Kidney (tissue), 14 donors: ENCODE results near the gene SORCS2. TPM values are rescaled to one million over a fixed set of nuclear protein-coding genes. Genes with fewer than 3 reads are reported as not detected.

Experiments
- DNase-seq, 5 donors: peaks; one replicate each; pipeline ENCODE4 v3.0.0-alpha.2; 2013 to 2020
- FAIRE-seq: peaks from 2 replicates; lab custom pipeline; 2012; peaks lifted over from hg19 to GRCh38; lab: Jason Lieb, UNC
- H3K27ac ChIP-seq, 2 donors: one replicate each; pipeline ENCODE4 v1.7.0; 2013; ENCODE audit warnings: low read depth in 2 of 2, low read length in 2 of 2, inconsistent platforms in 1 of 2
- H3K27me3 ChIP-seq: one replicate; pipeline ENCODE4 v1.7.1; 2013; ENCODE audit warnings: low read length, inconsistent platforms; ENCODE audit not compliant: control insufficient read depth, insufficient read depth
- H3K36me3 ChIP-seq, 3 donors: one replicate each; pipeline versions ENCODE4 v1.7.0 to v1.7.1; 2013; ENCODE audit warnings: low read length in 3 of 3, control low read depth in 1 of 3, inconsistent platforms in 1 of 3; ENCODE audit not compliant: insufficient read depth in 3 of 3, control insufficient read depth in 2 of 3
- H3K4me1 ChIP-seq, 3 donors: one replicate each; pipeline versions ENCODE4 v1.7.0 to v1.7.1; 2013; ENCODE audit warnings: low read length in 3 of 3, inconsistent platforms in 1 of 3, low read depth in 1 of 3; ENCODE audit not compliant: control insufficient read depth in 2 of 3, insufficient read depth in 2 of 3
- H3K4me3 ChIP-seq, 3 donors: one replicate each; pipeline versions ENCODE4 v1.7.0 to v1.8.1; 2013; ENCODE audit warnings: low read length in 3 of 3, control low read depth in 1 of 3, inconsistent platforms in 1 of 3
- H3K9ac ChIP-seq, 3 donors: one replicate each; pipeline versions ENCODE4 v1.7.0 to v1.7.1; 2013; ENCODE audit warnings: low read length in 3 of 3, control low read depth in 1 of 3, inconsistent platforms in 1 of 3
- H3K9me3 ChIP-seq, 3 donors: one replicate each; pipeline versions ENCODE4 v1.7.0 to v1.7.1; 2013; ENCODE audit warnings: low read length in 3 of 3, control low read depth in 1 of 3, inconsistent platforms in 1 of 3; ENCODE audit not compliant: control insufficient read depth in 2 of 3, insufficient read depth in 1 of 3
- intact Hi-C: fragments of 100-400 bp; cut with DNase I; formaldehyde crosslinking; loops from one replicate; pipeline ENCODE4 v1.11.1; 2022
- polyA plus RNA-seq: library from polyadenylated mRNA; stranded (reverse); fragments of 350-450 nt; fragmentation: Illumina TruSeq; extraction: RNeasy Lipid Tissue Mini Kit (QIAGEN cat#74804); gene quantifications from one replicate; pipeline ENCODE4 v1.2.3, GENCODE V29; 2014; ENCODE audit warnings: low read depth, low replicate concordance; ENCODE audit not compliant: insufficient read depth
- total RNA-seq: library from RNA; stranded (reverse); fragmentation: NEBNext Ultra II Directional; extraction: Animal tissue kit (Norgen Biotek cat#: 25700); gene quantifications from one replicate; pipeline ENCODE4 v1.2.1, GENCODE V29; 2021
- TF ChIP-seq, protein P1 (sequence below): IDR thresholded peaks from 3 replicates; pipeline ENCODE4 v1.5.1; 2012; ENCODE audit warnings: mild to moderate bottlenecking, moderate library complexity, borderline replicate concordance; ENCODE audit not compliant: insufficient read depth; ENCODE audit errors: extremely low read depth
- donor health status: control.
- donor health status: control.
- donor health status: control.
- donor health status: control.
- donor health status: control.
- donor health status: DM: yes; HTN: yes; CAD: no.
- donor health status: Normal renal cell carcinoma (clear cell type).

The SORCS2 gene
- total and polyA plus RNA-seq, 2 donors from 2014 or later, result 6.1 to 9.1 TPM

DNA sequence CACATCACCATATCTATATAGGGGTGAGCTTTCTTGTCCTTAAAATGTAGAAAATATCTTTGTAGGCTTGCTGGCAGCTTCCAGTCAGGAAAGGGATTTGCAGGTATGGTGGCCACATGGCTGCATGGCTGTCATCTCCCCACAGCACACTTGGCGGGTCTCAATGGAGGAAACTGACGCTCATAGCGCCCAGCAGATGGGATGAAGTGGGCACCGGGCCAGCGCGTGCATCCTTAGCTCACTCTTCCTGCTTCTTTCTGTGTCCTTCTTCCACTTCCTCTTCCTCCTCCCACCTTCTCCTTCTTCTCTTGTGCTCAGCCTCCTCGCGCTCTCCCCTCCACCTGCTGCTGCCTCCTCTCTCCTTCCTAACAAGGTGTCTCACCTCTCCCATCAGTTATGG, 398.6 kb downstream of the SORCS2 start:
- TF ChIP-seq, protein P1, sequence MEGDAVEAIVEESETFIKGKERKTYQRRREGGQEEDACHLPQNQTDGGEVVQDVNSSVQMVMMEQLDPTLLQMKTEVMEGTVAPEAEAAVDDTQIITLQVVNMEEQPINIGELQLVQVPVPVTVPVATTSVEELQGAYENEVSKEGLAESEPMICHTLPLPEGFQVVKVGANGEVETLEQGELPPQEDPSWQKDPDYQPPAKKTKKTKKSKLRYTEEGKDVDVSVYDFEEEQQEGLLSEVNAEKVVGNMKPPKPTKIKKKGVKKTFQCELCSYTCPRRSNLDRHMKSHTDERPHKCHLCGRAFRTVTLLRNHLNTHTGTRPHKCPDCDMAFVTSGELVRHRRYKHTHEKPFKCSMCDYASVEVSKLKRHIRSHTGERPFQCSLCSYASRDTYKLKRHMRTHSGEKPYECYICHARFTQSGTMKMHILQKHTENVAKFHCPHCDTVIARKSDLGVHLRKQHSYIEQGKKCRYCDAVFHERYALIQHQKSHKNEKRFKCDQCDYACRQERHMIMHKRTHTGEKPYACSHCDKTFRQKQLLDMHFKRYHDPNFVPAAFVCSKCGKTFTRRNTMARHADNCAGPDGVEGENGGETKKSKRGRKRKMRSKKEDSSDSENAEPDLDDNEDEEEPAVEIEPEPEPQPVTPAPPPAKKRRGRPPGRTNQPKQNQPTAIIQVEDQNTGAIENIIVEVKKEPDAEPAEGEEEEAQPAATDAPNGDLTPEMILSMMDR, result no peak
- intact Hi-C loops, result no loop called here
- DNase-seq (no peak), FAIRE-seq (no peak)
- no peaks in the 10 kb centered on the region for H3K4me1 ChIP-seq
- no peak overlapping the region for H3K9ac ChIP-seq
- H3K27ac ChIP-seq, result no peak overlapping the region
- no peaks in the 10 kb centered on the region for H3K27me3 ChIP-seq
- H3K36me3 ChIP-seq, result no peaks in the 10 kb centered on the region
- no peak overlapping the region for H3K4me3 ChIP-seq
- no peaks in the 10 kb centered on the region for H3K9me3 ChIP-seq

DNA sequence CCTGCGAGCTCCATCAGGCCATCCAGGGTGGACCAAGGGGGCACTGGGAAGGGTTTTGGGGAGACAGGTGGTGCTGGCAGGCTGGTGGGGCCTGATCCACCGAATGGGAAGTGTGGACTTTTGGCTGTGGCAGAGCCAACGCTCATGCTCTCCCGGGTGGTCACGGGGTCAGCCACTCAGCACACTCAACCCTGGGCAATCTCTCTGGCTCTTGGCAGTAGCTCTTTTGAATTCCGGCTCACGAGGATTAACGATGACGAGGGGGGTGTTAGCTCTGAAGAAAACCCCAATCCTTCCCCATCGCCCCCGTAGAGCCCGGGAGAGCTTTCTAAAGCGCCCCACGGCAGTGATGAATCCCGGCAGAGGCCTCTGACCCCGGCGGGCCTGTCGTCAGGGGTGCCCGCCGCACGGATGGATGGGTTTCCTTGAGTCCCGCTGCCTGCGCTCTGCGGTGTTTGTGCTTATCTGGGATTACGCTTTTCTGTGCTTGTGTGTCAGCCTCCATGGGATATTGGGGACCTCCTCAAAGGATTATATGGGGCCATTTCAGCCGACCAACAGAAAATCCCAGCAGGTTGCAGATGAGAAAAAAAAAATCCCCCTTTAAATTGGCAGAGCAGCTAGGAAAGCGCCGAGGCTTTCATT, 399.2 kb downstream of the SORCS2 start:
- FAIRE-seq, result no peak
- intact Hi-C loops, result no loop called here
- no peaks in the 10 kb centered on the region for H3K4me1 ChIP-seq

DNA sequence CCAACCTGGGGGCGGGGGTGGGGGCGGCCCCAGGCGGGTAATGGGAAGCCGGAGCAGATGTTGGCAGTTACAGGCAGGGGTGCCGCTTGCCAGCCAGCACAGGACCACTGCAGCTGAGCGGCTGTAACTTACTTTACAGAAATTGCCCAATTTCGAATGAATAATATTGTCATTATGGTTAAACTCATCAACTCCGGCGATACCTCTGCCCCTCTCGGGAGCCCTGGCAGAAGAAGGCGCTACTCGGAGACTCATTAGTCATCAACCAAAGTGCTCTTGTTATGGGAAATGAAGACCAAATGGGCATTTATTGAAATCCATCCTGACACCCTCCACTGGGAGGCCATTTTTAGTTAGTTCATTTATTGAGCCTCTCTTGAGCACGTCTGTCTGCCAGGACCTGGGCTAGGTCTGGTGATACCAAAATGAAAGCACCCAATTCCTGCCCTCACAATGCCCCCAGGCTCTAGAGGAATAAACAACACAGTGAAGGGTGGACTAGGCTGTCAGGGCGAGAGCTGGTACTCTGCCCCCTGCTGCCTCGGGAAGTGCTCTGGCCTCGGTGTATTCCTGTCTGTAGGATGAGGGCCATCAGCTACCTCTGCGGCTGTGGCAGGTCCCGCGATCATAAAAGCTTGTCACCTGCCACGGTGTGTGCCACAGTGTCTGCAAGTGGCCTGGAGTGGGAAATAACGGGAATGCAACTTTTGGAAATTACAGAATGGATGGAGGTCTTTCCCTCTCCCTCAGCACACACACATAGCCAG, 401.5 kb downstream of the SORCS2 start:
- no peak for FAIRE-seq
- intact Hi-C loops, result no loop called here
- no peaks in the 10 kb centered on the region for H3K27me3 ChIP-seq
- H3K4me1 ChIP-seq, result no peaks in the 10 kb centered on the region
- H3K36me3 ChIP-seq, result no peaks in the 10 kb centered on the region
- no peak overlapping the region for H3K4me3 ChIP-seq
- TF ChIP-seq, protein P1, result no peak
- H3K9ac ChIP-seq, result no peak overlapping the region
- no peak overlapping the region for H3K27ac ChIP-seq
- no peaks in the 10 kb centered on the region for H3K9me3 ChIP-seq
- no peak for DNase-seq

More for the DNA sequence above, 399.2 kb downstream of the SORCS2 start:
- Histone ChIP-seq H3K9ac (no peak overlapping the region), H3K36me3 (no peaks in the 10 kb centered on the region), H3K4me3 (no peak overlapping the region), H3K27ac (no peak overlapping the region), H3K27me3 (no peaks in the 10 kb centered on the region), H3K9me3 (no peaks in the 10 kb centered on the region)
- DNase-seq, result no peak
- TF ChIP-seq, protein P1, result no peak
